GM12878 (cell line): ENCODE measurements around the gene FCRL6. TPM values are rescaled to one million over a fixed set of nuclear protein-coding genes. Genes with fewer than 3 reads are reported as not detected.

Experiments used
- ATAC-seq: fragments of 200-7000 bp; cut with Tn5 transposase; 3 replicates; pipeline ENCODE4 v1.9.1; 2020; ENCODE audit warnings: mild to moderate bottlenecking, moderate library complexity
- BruUV-seq: library from RNA; stranded (reverse); fragments of 400-500 nt; replicated peaks from 2 replicates; lab custom pipeline; 2021; lab: Mats Ljungman, UMichigan
- CTCF ChIA-PET: fragments of 300-600 bp; sonication (Branson Sonifier 250); formaldehyde crosslinking; extraction: SDS; loops from one replicate; lab custom pipeline; 2021; ENCODE audit warnings: inconsistent platforms; lab: Yijun Ruan, JAX
- POLR2A ChIA-PET: fragments of 350-600 bp; formaldehyde crosslinking; extraction: SDS; loops from one replicate; lab custom pipeline; 2021; ENCODE audit warnings: inconsistent platforms; lab: Charles Lee
- RAD21 ChIA-PET: fragments of 300-600 bp; sonication (Branson Sonifier 250); formaldehyde crosslinking; loops from one replicate; lab custom pipeline; 2023; ENCODE audit warnings: antibody characterized with exemption; ENCODE audit not compliant: unreplicated experiment; lab: Charles Lee
- SMC1A ChIA-PET: fragments of 300-600 bp; sonication (Branson Sonifier 250); formaldehyde crosslinking; loops from one replicate; lab custom pipeline; 2023; ENCODE audit not compliant: unreplicated experiment, uncharacterized antibody; lab: Charles Lee
- DNase-seq: peaks from one replicate; pipeline ENCODE4 v3.0.0-alpha.2; 2011; ENCODE audit warnings: low read depth, low spot score
- FAIRE-seq: peaks from 3 replicates; lab custom pipeline; 2011; peaks lifted over from hg19 to GRCh38; lab: Jason Lieb, UNC
- H2AFZ ChIP-seq: 2 replicates; pipeline ENCODE4 v1.6.0; 2011; ENCODE audit warnings: low read depth, low read length, control low read depth; ENCODE audit not compliant: control insufficient read depth
- H3K27ac ChIP-seq: 2 replicates; pipeline ENCODE4 v1.5.1; 2011; ENCODE audit warnings: control low read depth; ENCODE audit not compliant: control insufficient read depth, insufficient read depth
- H3K27me3 ChIP-seq, 2 experiments: replicated peaks in 1 of 2; 2 replicates each; pipeline versions ENCODE4 v1.6.0 to v1.6.1; 2011; ENCODE audit warnings: low read length in 1 of 2; ENCODE audit not compliant: control insufficient read depth in 2 of 2, insufficient read depth in 2 of 2
- H3K36me3 ChIP-seq, 2 experiments: 2 replicates each; pipeline ENCODE4 v1.5.1; 2011; ENCODE audit warnings: low read length in 1 of 2; ENCODE audit not compliant: control insufficient read depth in 2 of 2, insufficient read depth in 2 of 2
- H3K4me1 ChIP-seq: 2 replicates; pipeline ENCODE4 v1.6.1; 2011; ENCODE audit warnings: mild to moderate bottlenecking, low read length, moderate library complexity, mixed read lengths; ENCODE audit not compliant: control insufficient read depth, insufficient read depth
- H3K4me2 ChIP-seq: 2 replicates; pipeline ENCODE4 v1.6.0; 2011; ENCODE audit warnings: control low read depth; ENCODE audit not compliant: control insufficient read depth, insufficient read depth
- H3K4me3 ChIP-seq: fragments of 200-600 bp; sonication (generic); 2 replicates; pipeline ENCODE4 v1.5.1; 2016
- H3K79me2 ChIP-seq: 2 replicates; pipeline ENCODE4 v1.6.0; 2011; ENCODE audit warnings: low read length; ENCODE audit not compliant: control insufficient read depth, insufficient read depth
- H3K9ac ChIP-seq: 2 replicates; pipeline ENCODE4 v1.8.0; 2011; ENCODE audit warnings: low read length, control low read depth, mixed read lengths; ENCODE audit not compliant: control insufficient read depth, insufficient read depth
- H3K9me3 ChIP-seq: replicated peaks from 3 replicates; pipeline ENCODE4 v1.5.1; 2011; ENCODE audit warnings: mild to moderate bottlenecking, low read length; ENCODE audit not compliant: control insufficient read depth, insufficient read depth
- H4K20me1 ChIP-seq: 2 replicates; pipeline ENCODE4 v1.6.0; 2011; ENCODE audit not compliant: control insufficient read depth, insufficient read depth
- CBX5 ChIP-seq: sonication (generic); IDR thresholded peaks from 2 replicates; pipeline ENCODE4 v1.6.1; 2016; ENCODE audit warnings: low read depth, moderate library complexity, mild to moderate bottlenecking, inconsistent platforms
- CEBPB ChIP-seq, 2 experiments: fragments of 150-350 bp in 1 of 2; IDR thresholded peaks; 2 replicates each; pipeline ENCODE4 v1.6.1; 2012 to 2014; ENCODE audit warnings: low read depth in 2 of 2, low read length in 2 of 2, borderline replicate concordance in 1 of 2, inconsistent platforms in 1 of 2
- FOXM1 ChIP-seq: IDR thresholded peaks from 2 replicates; pipeline ENCODE4 v1.6.1; 2012; ENCODE audit warnings: low read depth, mild to moderate bottlenecking, inconsistent platforms, low read length, moderate library complexity
- KLF5 ChIP-seq: fragments of 450-650 bp; IDR thresholded peaks from 2 replicates; pipeline ENCODE4 v1.6.1; 2014; ENCODE audit warnings: mild to moderate bottlenecking; ENCODE audit not compliant: partially characterized antibody
- RUNX3 ChIP-seq: IDR thresholded peaks from 2 replicates; pipeline ENCODE4 v1.6.1; 2012; ENCODE audit warnings: low read length, inconsistent platforms
- ZZZ3 ChIP-seq: IDR thresholded peaks from 2 replicates; pipeline ENCODE4 v1.6.1; 2011; ENCODE audit warnings: low read depth; ENCODE audit not compliant: control insufficient read depth, insufficient read length
- WGBS: methylation state at CpG from one replicate; pipeline ENCODE4 v1.1.6; 2016; ENCODE audit warnings: low lambda C conversion rate; ENCODE audit not compliant: insufficient replicate concordance, insufficient coverage; ENCODE audit errors: missing lambda C conversion rate; 5-methylcytosine and 5-hydroxymethylcytosine counted together
- in situ Hi-C: fragments of 300-500 bp; cut with MboI; formaldehyde crosslinking; loops from 9 replicates; pipeline ENCODE4 v1.14.3; 2018; ENCODE audit warnings: mixed read lengths
- intact Hi-C: fragments of 100-400 bp; cut with micrococcal nuclease; formaldehyde crosslinking; loops from one replicate; pipeline ENCODE4 v1.14.2; 2022; ENCODE audit not compliant: unreplicated experiment
- polyA plus RNA-seq, 11 experiments: library from polyadenylated mRNA; depleted of rRNA in 4 of 11; unstranded in 6 of 11; stranded (reverse) in 5 of 11; fragments of >200 nt; fragmentation: Nextera tagmentation in 4 of 11; fragmentation: Illumina TruSeq in 1 of 11; extraction: Ambion mirVana in 4 of 11; extraction: Trizol in 1 of 11; gene quantifications; 1 replicate in 1 of 11; 2 replicates in 10 of 11; pipeline versions ENCODE4 v1.2.1 to v1.2.3, GENCODE V29; 2011 to 2016; ENCODE audit warnings: inconsistent platforms in 2 of 11, missing spikeins in 2 of 11, low read depth in 1 of 11
- total RNA-seq, 4 experiments: library from RNA; depleted of rRNA in 3 of 4; stranded (reverse); fragments of >200 nt in 3 of 4; fragmentation: Illumina TruSeq in 1 of 4; extraction: Trizol in 1 of 4; gene quantifications; 2 replicates each; pipeline versions ENCODE4 v1.2.1 to v1.2.3, GENCODE V29; 2013 to 2021
- TF ChIP-seq, protein P1 (sequence below): fragments of 450-650 bp; IDR thresholded peaks from 2 replicates; pipeline ENCODE4 v1.6.1; 2014; ENCODE audit warnings: mild to moderate bottlenecking
- TF ChIP-seq, protein P2 (sequence below): fragments of 450-650 bp; IDR thresholded peaks from 2 replicates; pipeline ENCODE4 v1.6.1; 2017; ENCODE audit warnings: mild to moderate bottlenecking, moderate library complexity

FCRL6 gene
- total and polyA plus RNA-seq, 10 of the 15 experiments (the other 5 are each of a cell fraction or from before 2014, with no cell fraction given): 0.04 to 0.16 (median 0.11) TPM; not detected in 7

DNA sequence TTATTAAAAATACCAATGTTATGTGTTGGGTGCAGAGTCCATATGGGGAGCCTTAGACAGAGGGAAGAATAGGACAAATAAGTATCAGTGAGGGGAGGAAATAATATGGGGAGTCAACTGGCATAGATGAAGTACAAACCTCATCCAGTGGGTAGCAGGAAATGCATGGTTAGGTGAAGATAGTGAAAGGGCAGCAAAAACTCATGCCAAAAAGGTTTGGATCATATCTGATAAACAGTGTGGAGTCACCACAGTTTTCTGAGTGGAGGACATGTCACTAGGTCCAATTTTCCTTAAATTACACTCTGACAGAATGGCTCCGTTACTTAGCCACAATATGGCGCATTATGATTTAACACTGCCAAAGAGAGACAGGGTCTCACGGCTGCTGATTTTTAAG is 11.1 kb upstream of the FCRL6 start:
- H2AFZ ChIP-seq: no peak overlapping the region
- FAIRE-seq (no peak), DNase-seq (no peak), ATAC-seq (no peak)
- H3K27me3 ChIP-seq: peaks cover 3 to 5% of the 10 kb centered on the region in 2 experiments; a peak in 2 of 4 replicates
- intact Hi-C loops: loop anchor here (10.0 kb wide), 1 partner anchor 576 kb away; no protein-coding TSS in a partner anchor
- no peaks in the 10 kb centered on the region for H3K9me3 ChIP-seq
- BruUV-seq: no TSS peak
- ChIA-PET CTCF (no interaction called here), SMC1A (no interaction called here), RAD21 (no interaction called here), POLR2A (no interaction called here)
- no peaks in the 10 kb centered on the region for H3K79me2 ChIP-seq
- TF ChIP-seq KLF5: no peak
- H3K9ac ChIP-seq: no peak overlapping the region
- H4K20me1 ChIP-seq: no peaks in the 10 kb centered on the region
- in situ Hi-C loops: no loop called here
- WGBS: 4% methylated on average over 3 of the region's 3 CpGs
- no peak overlapping the region for H3K4me2 ChIP-seq
- no peaks in the 10 kb centered on the region for H3K36me3 ChIP-seq
- H3K4me3 ChIP-seq: no peak overlapping the region
- H3K4me1 ChIP-seq: no peaks in the 10 kb centered on the region
- no peak overlapping the region for H3K27ac ChIP-seq

DNA sequence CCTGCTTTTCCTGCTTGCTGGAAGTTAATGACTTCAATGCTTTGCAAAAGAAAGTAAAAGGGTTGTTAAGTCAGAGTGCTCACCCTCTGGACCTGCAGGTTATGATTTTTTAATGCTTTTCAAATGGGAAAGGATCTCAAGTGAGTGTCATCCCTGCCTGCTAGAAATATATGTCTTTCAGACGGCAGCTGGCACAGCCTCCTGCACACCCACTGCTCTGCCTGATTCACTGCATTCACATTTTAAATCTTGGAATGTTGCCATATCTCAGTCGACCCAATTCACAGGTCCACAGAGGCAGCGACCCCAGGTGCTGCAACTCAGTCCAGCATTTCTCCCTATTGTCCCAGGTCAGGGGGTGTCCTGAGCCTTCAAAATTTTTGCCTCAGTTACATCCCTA is 10.7 kb upstream of the FCRL6 start:
- no peak overlapping the region for H3K9ac ChIP-seq
- ChIA-PET POLR2A (no interaction called here), SMC1A (no interaction called here), RAD21 (no interaction called here), CTCF (no interaction called here)
- H3K4me1 ChIP-seq: no peaks in the 10 kb centered on the region
- H4K20me1 ChIP-seq: no peaks in the 10 kb centered on the region
- no peak for DNase-seq
- no peak overlapping the region for H3K4me3 ChIP-seq
- H3K36me3 ChIP-seq: no peaks in the 10 kb centered on the region
- in situ Hi-C loops (no loop called here), intact Hi-C loops (loop anchor here (10.0 kb wide), 1 partner anchor 577 kb away; no protein-coding TSS in a partner anchor)
- no peaks in the 10 kb centered on the region for H3K79me2 ChIP-seq
- H3K9me3 ChIP-seq: no peaks in the 10 kb centered on the region
- FAIRE-seq: no peak
- WGBS: 15% methylated on average over 3 of the region's 3 CpGs
- no peak for ATAC-seq
- BruUV-seq: no TSS peak
- no peak overlapping the region for H3K4me2 ChIP-seq
- peaks cover 3 to 5% of the 10 kb centered on the region in 2 experiments; a peak in 2 of 4 replicates for H3K27me3 ChIP-seq
- H3K27ac ChIP-seq: no peak overlapping the region
- no peak overlapping the region for H2AFZ ChIP-seq
- TF ChIP-seq CBX5 (no peak), FOXM1 (no peak), ZZZ3 (no peak), CEBPB (IDR thresholded peaks at IDR 0.05; ENCODE audit: borderline replicate concordance in 1 of 2, low read depth in 2 of 2, low read length in 2 of 2) (no peak), RUNX3 (no peak)
- TF ChIP-seq, protein P1, sequence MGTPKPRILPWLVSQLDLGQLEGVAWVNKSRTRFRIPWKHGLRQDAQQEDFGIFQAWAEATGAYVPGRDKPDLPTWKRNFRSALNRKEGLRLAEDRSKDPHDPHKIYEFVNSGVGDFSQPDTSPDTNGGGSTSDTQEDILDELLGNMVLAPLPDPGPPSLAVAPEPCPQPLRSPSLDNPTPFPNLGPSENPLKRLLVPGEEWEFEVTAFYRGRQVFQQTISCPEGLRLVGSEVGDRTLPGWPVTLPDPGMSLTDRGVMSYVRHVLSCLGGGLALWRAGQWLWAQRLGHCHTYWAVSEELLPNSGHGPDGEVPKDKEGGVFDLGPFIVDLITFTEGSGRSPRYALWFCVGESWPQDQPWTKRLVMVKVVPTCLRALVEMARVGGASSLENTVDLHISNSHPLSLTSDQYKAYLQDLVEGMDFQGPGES: no peak
- TF ChIP-seq, protein P2, sequence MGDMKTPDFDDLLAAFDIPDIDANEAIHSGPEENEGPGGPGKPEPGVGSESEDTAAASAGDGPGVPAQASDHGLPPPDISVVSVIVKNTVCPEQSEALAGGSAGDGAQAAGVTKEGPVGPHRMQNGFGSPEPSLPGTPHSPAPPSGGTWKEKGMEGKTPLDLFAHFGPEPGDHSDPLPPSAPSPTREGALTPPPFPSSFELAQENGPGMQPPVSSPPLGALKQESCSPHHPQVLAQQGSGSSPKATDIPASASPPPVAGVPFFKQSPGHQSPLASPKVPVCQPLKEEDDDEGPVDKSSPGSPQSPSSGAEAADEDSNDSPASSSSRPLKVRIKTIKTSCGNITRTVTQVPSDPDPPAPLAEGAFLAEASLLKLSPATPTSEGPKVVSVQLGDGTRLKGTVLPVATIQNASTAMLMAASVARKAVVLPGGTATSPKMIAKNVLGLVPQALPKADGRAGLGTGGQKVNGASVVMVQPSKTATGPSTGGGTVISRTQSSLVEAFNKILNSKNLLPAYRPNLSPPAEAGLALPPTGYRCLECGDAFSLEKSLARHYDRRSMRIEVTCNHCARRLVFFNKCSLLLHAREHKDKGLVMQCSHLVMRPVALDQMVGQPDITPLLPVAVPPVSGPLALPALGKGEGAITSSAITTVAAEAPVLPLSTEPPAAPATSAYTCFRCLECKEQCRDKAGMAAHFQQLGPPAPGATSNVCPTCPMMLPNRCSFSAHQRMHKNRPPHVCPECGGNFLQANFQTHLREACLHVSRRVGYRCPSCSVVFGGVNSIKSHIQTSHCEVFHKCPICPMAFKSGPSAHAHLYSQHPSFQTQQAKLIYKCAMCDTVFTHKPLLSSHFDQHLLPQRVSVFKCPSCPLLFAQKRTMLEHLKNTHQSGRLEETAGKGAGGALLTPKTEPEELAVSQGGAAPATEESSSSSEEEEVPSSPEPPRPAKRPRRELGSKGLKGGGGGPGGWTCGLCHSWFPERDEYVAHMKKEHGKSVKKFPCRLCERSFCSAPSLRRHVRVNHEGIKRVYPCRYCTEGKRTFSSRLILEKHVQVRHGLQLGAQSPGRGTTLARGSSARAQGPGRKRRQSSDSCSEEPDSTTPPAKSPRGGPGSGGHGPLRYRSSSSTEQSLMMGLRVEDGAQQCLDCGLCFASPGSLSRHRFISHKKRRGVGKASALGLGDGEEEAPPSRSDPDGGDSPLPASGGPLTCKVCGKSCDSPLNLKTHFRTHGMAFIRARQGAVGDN: no peak
